ENCODE results near the gene KCNQ2. TPM values are rescaled to one million over a fixed set of nuclear protein-coding genes. Genes with fewer than 3 reads are reported as not detected.
A peak's percentile ranks its signal among the peaks of the same experiment; 100 is the strongest.

The KCNQ2 gene
- total RNA-seq, 1 donor from 2014 or later: not detected

- DNase-seq (peak; percentile 71), ATAC-seq (peak; percentile 47 to 59)
- H3K36me3 ChIP-seq: no peaks in the 10 kb centered on the region
- no peak overlapping the region for H3K27ac ChIP-seq
- H3K27me3 ChIP-seq (ENCODE audit: low read depth): peaks cover 23% of the 10 kb centered on the region
- TF ChIP-seq CTCF (IDR thresholded peaks at IDR 0.05): peak; percentile 85
- no peaks in the 10 kb centered on the region for H3K9me3 ChIP-seq
- H3K4me3 ChIP-seq: no peak overlapping the region
- H3K4me1 ChIP-seq: no peaks in the 10 kb centered on the region
- intact Hi-C loops (cut with DNase I): no loop called here
Measured at GRCh38 chr20:63434599-63435378, 37.7 kb downstream of the KCNQ2 start.

DNA sequence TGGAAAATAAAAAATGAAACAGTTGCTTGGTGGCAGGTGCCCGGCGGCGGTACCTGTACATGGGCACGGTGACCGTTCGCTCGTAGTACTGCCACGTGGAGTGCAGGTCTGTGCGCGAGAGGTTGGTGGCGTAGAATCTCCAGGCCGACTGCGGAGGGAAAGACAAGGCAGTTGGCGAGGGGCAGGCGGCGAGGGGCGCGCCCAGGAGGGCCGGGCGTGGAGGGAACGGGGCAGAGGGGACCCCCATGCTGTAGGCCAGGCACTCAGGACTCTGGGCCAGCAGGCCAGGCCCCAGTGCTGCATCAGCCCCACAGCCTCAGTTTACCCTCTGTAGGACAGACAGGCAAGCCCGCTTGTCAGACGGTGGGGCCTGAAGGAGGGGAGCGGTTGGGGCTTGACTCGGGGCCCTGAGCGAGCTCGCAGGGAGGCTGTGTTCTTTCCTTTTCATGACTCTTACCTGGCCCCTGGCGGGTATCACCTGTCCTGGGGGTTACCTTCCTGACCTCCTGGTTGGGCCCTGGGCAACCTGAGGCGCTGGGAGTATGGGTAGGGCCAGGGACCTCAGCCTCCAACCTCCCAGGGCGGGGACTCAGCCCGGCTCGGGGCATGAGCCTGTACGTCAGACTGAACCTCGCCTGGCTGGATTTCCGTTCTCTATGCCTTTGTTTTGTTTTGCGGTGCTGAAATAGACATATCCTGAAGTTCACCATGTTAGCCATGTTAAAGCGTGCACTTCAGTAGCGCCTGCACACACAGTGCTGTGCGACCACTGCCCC lies 38.5 kb downstream of the KCNQ2 start:
- ATAC-seq: no peak
- H3K9me3 ChIP-seq: no peaks in the 10 kb centered on the region
- H3K36me3 ChIP-seq: no peaks in the 10 kb centered on the region
- no peak overlapping the region for H3K27ac ChIP-seq
- H3K4me1 ChIP-seq: no peaks in the 10 kb centered on the region
- no peak overlapping the region for H3K4me3 ChIP-seq
- intact Hi-C loops (cut with DNase I): no loop called here
- TF ChIP-seq CTCF (IDR thresholded peaks at IDR 0.05): no peak
- no peak for DNase-seq
- H3K27me3 ChIP-seq (ENCODE audit: low read depth): peaks cover 17% of the 10 kb centered on the region

GRCh38 chr20:63433351-63433750 lies 39.1 kb downstream of the KCNQ2 start:
- no peak overlapping the region for H3K27ac ChIP-seq
- intact Hi-C loops (cut with DNase I): no loop called here
- ATAC-seq (no peak), DNase-seq (no peak)
- peaks cover 20% of the 10 kb centered on the region for H3K27me3 ChIP-seq (ENCODE audit: low read depth)
- H3K9me3 ChIP-seq: no peaks in the 10 kb centered on the region
- H3K36me3 ChIP-seq: no peaks in the 10 kb centered on the region
- no peak overlapping the region for H3K4me3 ChIP-seq
- TF ChIP-seq CTCF (IDR thresholded peaks at IDR 0.05): no peak
- H3K4me1 ChIP-seq: no peaks in the 10 kb centered on the region

DNA sequence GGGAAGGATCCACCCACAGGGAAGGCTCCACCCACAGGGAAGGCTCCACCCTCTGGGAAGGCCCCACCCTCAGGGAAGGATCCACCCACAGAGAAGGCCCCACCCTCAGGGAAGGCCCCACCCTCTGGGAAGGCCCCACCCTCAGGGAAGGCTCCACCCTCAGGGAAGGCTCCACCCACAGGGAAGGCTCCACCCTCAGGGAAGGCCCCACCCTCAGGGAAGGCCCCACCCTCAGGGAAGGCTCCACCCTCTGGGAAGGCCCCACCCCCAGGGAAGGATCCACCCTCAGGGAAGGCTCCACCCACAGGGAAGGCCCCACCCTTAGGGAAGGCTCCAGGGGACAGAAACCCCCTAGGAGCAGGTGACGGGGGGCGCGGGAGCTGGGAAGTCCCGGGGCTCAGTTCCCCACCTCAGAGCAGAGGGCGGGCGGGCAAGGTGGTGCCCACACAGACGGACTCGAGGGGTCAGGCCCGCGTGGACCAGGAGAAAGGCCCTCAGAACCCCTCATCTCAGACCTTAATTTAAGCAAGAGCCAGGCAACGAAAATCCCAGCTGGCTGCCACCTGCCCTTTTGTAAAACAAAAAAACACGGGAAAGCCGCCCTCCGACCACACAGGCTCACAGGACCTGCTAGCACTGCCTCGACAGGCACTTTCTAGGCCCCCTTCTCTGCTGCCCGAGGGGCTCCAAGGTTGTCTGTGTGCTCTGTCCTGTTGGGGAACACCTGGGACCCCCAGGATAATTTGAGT lies 39.7 kb downstream of the KCNQ2 start:
- H3K27ac ChIP-seq: no peak overlapping the region
- ATAC-seq: no peak
- H3K4me1 ChIP-seq: no peaks in the 10 kb centered on the region
- H3K27me3 ChIP-seq (ENCODE audit: low read depth): peaks cover 17% of the 10 kb centered on the region
- H3K36me3 ChIP-seq: no peaks in the 10 kb centered on the region
- TF ChIP-seq CTCF (IDR thresholded peaks at IDR 0.05): no peak
- H3K4me3 ChIP-seq: no peak overlapping the region
- intact Hi-C loops (cut with DNase I): no loop called here
- no peaks in the 10 kb centered on the region for H3K9me3 ChIP-seq
- no peak for DNase-seq

GRCh38 chr20:63431944-63432343 lies 40.5 kb downstream of the KCNQ2 start:
- DNase-seq: no peak
- no peak overlapping the region for H3K4me3 ChIP-seq
- intact Hi-C loops (cut with DNase I): no loop called here
- H3K36me3 ChIP-seq: no peaks in the 10 kb centered on the region
- no peak for TF ChIP-seq CTCF (IDR thresholded peaks at IDR 0.05)
- no peaks in the 10 kb centered on the region for H3K9me3 ChIP-seq
- ATAC-seq: no peak
- H3K27ac ChIP-seq: no peak overlapping the region
- no peaks in the 10 kb centered on the region for H3K4me1 ChIP-seq
- peaks cover 13% of the 10 kb centered on the region for H3K27me3 ChIP-seq (ENCODE audit: low read depth)

All from lower lobe of right lung (tissue), 2 donors.